Measurements from ENCODE around the gene IRAK2. TPM values are rescaled to one million over a fixed set of nuclear protein-coding genes. Genes with fewer than 3 reads are reported as not detected.

The IRAK2 gene
- total and polyA plus RNA-seq, 2 of the 8 experiments (the other 6 are each of a cell fraction or from before 2014, with no cell fraction given): 1.5 TPM

GRCh38 chr3:10253731-10254130 is 89.0 kb downstream of the IRAK2 start:
- H3K4ac ChIP-seq (replicated peaks; ENCODE audit: insufficient read length, low read depth, low read length): no peak overlapping the region
- no peak for FAIRE-seq
- H2BK20ac ChIP-seq (ENCODE audit: low read length): no peak overlapping the region
- H4K20me1 ChIP-seq (replicated peaks in 1 of 2; ENCODE audit: control insufficient read depth in 1 of 2, insufficient read depth in 2 of 2, low read length in 2 of 2): peaks cover 0 to 6% of the 10 kb centered on the region in 2 experiments
- no peak overlapping the region for H3K23ac ChIP-seq (ENCODE audit: insufficient read length)
- no peak overlapping the region for H3K18ac ChIP-seq (ENCODE audit: extremely low read depth, low read length)
- no peaks in the 10 kb centered on the region for H3K27me3 ChIP-seq (replicated peaks in 1 of 4; ENCODE audit: control insufficient read depth in 3 of 4, extremely low read depth in 1 of 4, insufficient read depth in 3 of 4, low read length in 3 of 4)
- H2BK120ac ChIP-seq (replicated peaks; ENCODE audit: low read depth, low read length): no peak overlapping the region
- POLR2A ChIA-PET (ENCODE audit: partially characterized antibody): interaction anchor here (1.2 kb wide), 1 partner anchor 10 kb away, joined by 4 read pairs; no protein-coding TSS in a partner anchor
- no peaks in the 10 kb centered on the region for H3K9me3 ChIP-seq (ENCODE audit: insufficient read depth in 2 of 2, low read depth in 1 of 2, low read length in 1 of 2)
- no peak overlapping the region for H2BK15ac ChIP-seq (ENCODE audit: low read length)
- no peak overlapping the region for H3K14ac ChIP-seq (ENCODE audit: insufficient read length)
- no peak for DNase-seq (ENCODE audit: low read depth in 1 of 2, low spot score in 2 of 2)
- no peak overlapping the region for H2AK5ac ChIP-seq (ENCODE audit: low read depth, low read length)
- peaks cover 0 to 54% of the 10 kb centered on the region in 2 experiments; a peak in 2 of 4 replicates for H3K79me2 ChIP-seq (ENCODE audit: control insufficient read depth in 1 of 2, insufficient read depth in 2 of 2, low read length in 2 of 2)
- no peak overlapping the region; the same call in 1 of the 2 replicates for H2BK12ac ChIP-seq (ENCODE audit: low read depth, low read length)
- no peak overlapping the region for H3K4me2 ChIP-seq (ENCODE audit: insufficient read depth in 1 of 2, low read depth in 2 of 2, low read length in 2 of 2)
- CTCF ChIA-PET (ENCODE audit: partially characterized antibody): interaction anchor here (3.0 kb wide), 1 partner anchor 10 kb away, joined by 11 read pairs; no protein-coding TSS in a partner anchor
- 94% methylated on average over 3 of the region's 3 CpGs; no CpG with 5 or more reads in 1 of the 2 experiments for WGBS, 2 experiments (ENCODE audit: extremely low coverage in 1 of 2, insufficient coverage in 1 of 2, insufficient read length in 1 of 2, insufficient replicate concordance in 2 of 2, low coverage in 1 of 2, low lambda C conversion rate in 2 of 2, missing lambda C conversion rate in 1 of 2)
- no peak overlapping the region; the same call in 1 of the 2 replicates for H2BK5ac ChIP-seq (ENCODE audit: low read depth, low read length)
- peaks cover 0 to 7% (median 4%) of the 10 kb centered on the region in 4 experiments; a peak in 5 of 7 replicates for H3K4me1 ChIP-seq (replicated peaks in 1 of 4; ENCODE audit: control insufficient read depth in 3 of 4, insufficient read depth in 4 of 4, low read length in 3 of 4)
- H3K23me2 ChIP-seq (ENCODE audit: low read depth, low read length): peaks cover 11% of the 10 kb centered on the region; the same call in 1 of the 2 replicates
- peaks cover 4 to 18% (median 11%) of the 10 kb centered on the region in 4 experiments; a peak in 7 of 8 replicates for H3K36me3 ChIP-seq (ENCODE audit: control insufficient read depth in 2 of 4, insufficient read depth in 4 of 4, low read length in 3 of 4)
- H3K9ac ChIP-seq (replicated peaks in 1 of 4; ENCODE audit: extremely low read depth in 1 of 4, low read depth in 3 of 4, low read length in 3 of 4): no peak overlapping the region; a peak in 1 of 7 replicates
- no peak overlapping the region for H4K8ac ChIP-seq (ENCODE audit: extremely low read depth, insufficient read depth, low read length)
- H3K56ac ChIP-seq (replicated peaks; ENCODE audit: insufficient read length, low read depth, low read length): no peak overlapping the region
- H2AFZ ChIP-seq (ENCODE audit: low read length): no peak overlapping the region
- H3K4me3 ChIP-seq (ENCODE audit: extremely low read depth in 1 of 4, insufficient read depth in 2 of 4, low read depth in 3 of 4, low read length in 4 of 4): no peak overlapping the region
- no peak overlapping the region for H4K91ac ChIP-seq (replicated peaks; ENCODE audit: insufficient read length, low read length)
- no peak overlapping the region for H4K5ac ChIP-seq (ENCODE audit: insufficient read length, low read depth, low read length)
- H3K27ac ChIP-seq (ENCODE audit: low read depth, low read length): no peak overlapping the region
- H3K79me1 ChIP-seq (ENCODE audit: low read depth, low read length): peaks cover 25% of the 10 kb centered on the region
- no peak for TF ChIP-seq BACH1 (IDR thresholded peaks at IDR 0.05; ENCODE audit: low read length)
- TF ChIP-seq TCF12 (IDR thresholded peaks at IDR 0.05; ENCODE audit: low read depth, low read length): no peak
- no peak for TF ChIP-seq MAX (IDR thresholded peaks at IDR 0.05)
- no peak for TF ChIP-seq GABPA (IDR thresholded peaks at IDR 0.05; ENCODE audit: borderline replicate concordance, insufficient read depth, low read length)
- TF ChIP-seq CTCF (IDR thresholded peaks at IDR 0.05; ENCODE audit: control extremely low read depth in 1 of 3, insufficient read depth in 1 of 3, low read depth in 1 of 3, low read length in 3 of 3): no peak
- TF ChIP-seq RAD21 (IDR thresholded peaks at IDR 0.05 in 1 of 2, conservative IDR thresholded peaks at IDR 0.05 in 1 of 2; ENCODE audit: low read depth in 2 of 2, low read length in 2 of 2): no peak
- no peak for TF ChIP-seq CHD1 (IDR thresholded peaks at IDR 0.05; ENCODE audit: low read depth, low read length)
- no peak for TF ChIP-seq POU5F1 (IDR thresholded peaks at IDR 0.05; ENCODE audit: low read depth, low read length)
- TF ChIP-seq HDAC6 (IDR thresholded peaks at IDR 0.05; ENCODE audit: low read depth, low read length): no peak
- no peak for TF ChIP-seq RBBP5 (IDR thresholded peaks at IDR 0.05; ENCODE audit: borderline replicate concordance, low read depth, low read length)

Data from H1 (cell line).